Hepatocyte (in vitro differentiated cells): Measurements from ENCODE around the gene KAZALD1. TPM values are rescaled to one million over a fixed set of nuclear protein-coding genes. Genes with fewer than 3 reads are reported as not detected.
A peak's percentile ranks its signal among the peaks of the same experiment; 100 is the strongest.

Source experiments
- DNase-seq: peaks from one replicate; pipeline ENCODE4 v3.0.0-alpha.2; 2016; ENCODE audit warnings: low spot score
- H2AFZ ChIP-seq: fragments of 200-600 bp; sonication (generic); 2 replicates; pipeline ENCODE4 v1.6.0; 2016; ENCODE audit warnings: antibody characterized with exemption, mild to moderate bottlenecking
- H3K27ac ChIP-seq: fragments of 200-600 bp; sonication (generic); 2 replicates; pipeline ENCODE4 v1.5.1; 2016; ENCODE audit warnings: mild to moderate bottlenecking
- H3K27me3 ChIP-seq: fragments of 200-600 bp; sonication (generic); 2 replicates; pipeline ENCODE4 v1.6.1; 2016
- H3K36me3 ChIP-seq: fragments of 200-600 bp; sonication (generic); replicated peaks from 2 replicates; pipeline ENCODE4 v1.5.1; 2016; ENCODE audit warnings: low read depth; ENCODE audit not compliant: insufficient read depth
- H3K4me1 ChIP-seq: fragments of 200-600 bp; sonication (generic); 2 replicates; pipeline ENCODE4 v1.5.1; 2016; ENCODE audit warnings: mild to moderate bottlenecking, moderate library complexity; ENCODE audit not compliant: insufficient read depth
- H3K4me2 ChIP-seq: fragments of 200-600 bp; sonication (generic); 2 replicates; pipeline ENCODE4 v1.6.0; 2016
- H3K4me3 ChIP-seq: fragments of 200-600 bp; sonication (generic); 2 replicates; pipeline ENCODE4 v1.5.1; 2016; ENCODE audit warnings: mild to moderate bottlenecking
- H3K79me2 ChIP-seq: fragments of 200-600 bp; sonication (generic); 2 replicates; pipeline ENCODE4 v1.6.0; 2017; ENCODE audit warnings: mild to moderate bottlenecking
- H3K9me2 ChIP-seq: fragments of 200-600 bp; sonication (generic); replicated peaks from 2 replicates; pipeline ENCODE4 v1.6.0; 2017; ENCODE audit warnings: mild to moderate bottlenecking; ENCODE audit not compliant: insufficient read depth
- H3K9me3 ChIP-seq: fragments of 200-600 bp; sonication (generic); 2 replicates; pipeline ENCODE4 v1.5.1; 2016; ENCODE audit warnings: low read depth, mild to moderate bottlenecking
- H4K20me1 ChIP-seq: fragments of 200-600 bp; sonication (generic); 2 replicates; pipeline ENCODE4 v1.6.0; 2016; ENCODE audit warnings: mild to moderate bottlenecking; ENCODE audit not compliant: insufficient read depth, poor library complexity, severe bottlenecking
- CTCF ChIP-seq: fragments of 200-600 bp; sonication (generic); IDR thresholded peaks from 2 replicates; pipeline ENCODE4 v1.5.1; 2016; ENCODE audit warnings: antibody characterized with exemption, mild to moderate bottlenecking; ENCODE audit not compliant: poor library complexity
- EZH2 ChIP-seq: fragments of 200-600 bp; sonication (generic); IDR thresholded peaks from 2 replicates; pipeline ENCODE4 v1.6.1; 2016; ENCODE audit warnings: antibody characterized with exemption, mild to moderate bottlenecking, borderline replicate concordance
- EZH2phosphoT487 ChIP-seq: fragments of 200-600 bp; sonication (generic); IDR thresholded peaks from one replicate; pipeline ENCODE4 v1.6.1; 2018; ENCODE audit warnings: antibody characterized with exemption, mild to moderate bottlenecking, low read depth, moderate library complexity; ENCODE audit not compliant: unreplicated experiment, severe bottlenecking
- WGBS: methylation state at CpG from one replicate; pipeline ENCODE4 v1.1.6; 2016; ENCODE audit warnings: low lambda C conversion rate; ENCODE audit errors: missing lambda C conversion rate; 5-methylcytosine and 5-hydroxymethylcytosine counted together
- polyA plus RNA-seq: library from polyadenylated mRNA; unstranded; fragments of >200 nt; fragmentation: Nextera tagmentation; extraction: Ambion mirVana; gene quantifications from 2 replicates; pipeline ENCODE4 v1.2.1, GENCODE V29; 2016
- total RNA-seq: library from RNA; depleted of rRNA; stranded (reverse); fragments of >200 nt; gene quantifications from 2 replicates; pipeline ENCODE4 v1.2.3, GENCODE V29; 2014

Gene KAZALD1
- total and polyA plus RNA-seq, 2 experiments from 2014 or later: 18.2 to 31.9 TPM

GRCh38 chr10:101019440-101019703 is 42.4 kb upstream of the KAZALD1 start:
- Histone ChIP-seq H3K4me1 (peaks cover 9% of the 10 kb centered on the region), H3K9me3 (no peaks in the 10 kb centered on the region), H3K9me2 (no peaks in the 10 kb centered on the region), H3K27me3 (peaks cover 4% of the 10 kb centered on the region), H3K27ac (no peak overlapping the region), H3K36me3 (no peaks in the 10 kb centered on the region), H3K79me2 (no peaks in the 10 kb centered on the region), H2AFZ (no peak overlapping the region), H4K20me1 (no peaks in the 10 kb centered on the region), H3K4me3 (no peak overlapping the region), H3K4me2 (peak overlapping the region; percentile 69)
- 53% methylated on average over 2 of the region's 2 CpGs for WGBS
- DNase-seq: no peak
- TF ChIP-seq CTCF (no peak), EZH2phosphoT487 (no peak), EZH2 (no peak)

GRCh38 chr10:101020427-101021075 is 41.2 kb upstream of the KAZALD1 start:
- whole genome bisulfite sequencing: 82% methylated on average over 10 of the region's 10 CpGs

GRCh38 chr10:101021239-101021638 is 40.5 kb upstream of the KAZALD1 start:
- Histone ChIP-seq H3K4me2 (no peak overlapping the region), H3K9me3 (no peaks in the 10 kb centered on the region), H3K36me3 (no peaks in the 10 kb centered on the region), H4K20me1 (no peaks in the 10 kb centered on the region), H2AFZ (no peak overlapping the region), H3K27ac (no peak overlapping the region), H3K79me2 (no peaks in the 10 kb centered on the region), H3K4me1 (peaks cover 9% of the 10 kb centered on the region), H3K27me3 (peaks cover 4% of the 10 kb centered on the region), H3K9me2 (no peaks in the 10 kb centered on the region), H3K4me3 (no peak overlapping the region)
- WGBS: 82% methylated on average over 4 of the region's 4 CpGs
- TF ChIP-seq EZH2phosphoT487: no peak
- TF ChIP-seq CTCF: no peak
- no peak for TF ChIP-seq EZH2
- no peak for DNase-seq

More at GRCh38 chr10:101020427-101021075, 41.2 kb upstream of the KAZALD1 start:
- Histone ChIP-seq H3K79me2 (no peaks in the 10 kb centered on the region), H3K4me3 (no peak overlapping the region), H3K9me2 (no peaks in the 10 kb centered on the region), H3K27ac (no peak overlapping the region), H3K9me3 (no peaks in the 10 kb centered on the region), H3K36me3 (no peaks in the 10 kb centered on the region), H3K4me2 (no peak overlapping the region), H2AFZ (no peak overlapping the region), H3K4me1 (peaks cover 9% of the 10 kb centered on the region), H3K27me3 (peaks cover 4% of the 10 kb centered on the region), H4K20me1 (no peaks in the 10 kb centered on the region)
- no peak for TF ChIP-seq EZH2
- TF ChIP-seq EZH2phosphoT487: no peak
- TF ChIP-seq CTCF: no peak
- no peak for DNase-seq
